ENCODE measurements around the gene CDH11.

DNA sequence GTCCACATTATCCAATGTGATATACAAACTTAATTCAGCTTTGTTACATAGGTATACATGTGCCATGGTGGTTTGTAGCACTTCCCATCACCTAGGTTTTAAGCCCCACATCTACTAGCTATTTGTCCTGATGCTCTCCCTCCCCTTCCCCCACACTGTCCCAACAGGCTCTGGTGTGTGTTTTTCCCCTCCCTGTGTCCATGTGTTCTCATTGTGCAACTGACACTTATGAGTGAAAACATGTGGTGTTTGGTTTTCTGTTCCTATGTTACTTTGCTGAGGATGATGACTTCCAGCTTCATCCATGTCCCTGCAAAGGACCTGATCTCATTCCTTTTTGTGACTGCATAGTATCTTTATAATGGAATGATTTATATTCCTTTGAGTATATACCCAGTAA is 196.7 kb downstream of the CDH11 start:
- TF ChIP-seq, protein P1, sequence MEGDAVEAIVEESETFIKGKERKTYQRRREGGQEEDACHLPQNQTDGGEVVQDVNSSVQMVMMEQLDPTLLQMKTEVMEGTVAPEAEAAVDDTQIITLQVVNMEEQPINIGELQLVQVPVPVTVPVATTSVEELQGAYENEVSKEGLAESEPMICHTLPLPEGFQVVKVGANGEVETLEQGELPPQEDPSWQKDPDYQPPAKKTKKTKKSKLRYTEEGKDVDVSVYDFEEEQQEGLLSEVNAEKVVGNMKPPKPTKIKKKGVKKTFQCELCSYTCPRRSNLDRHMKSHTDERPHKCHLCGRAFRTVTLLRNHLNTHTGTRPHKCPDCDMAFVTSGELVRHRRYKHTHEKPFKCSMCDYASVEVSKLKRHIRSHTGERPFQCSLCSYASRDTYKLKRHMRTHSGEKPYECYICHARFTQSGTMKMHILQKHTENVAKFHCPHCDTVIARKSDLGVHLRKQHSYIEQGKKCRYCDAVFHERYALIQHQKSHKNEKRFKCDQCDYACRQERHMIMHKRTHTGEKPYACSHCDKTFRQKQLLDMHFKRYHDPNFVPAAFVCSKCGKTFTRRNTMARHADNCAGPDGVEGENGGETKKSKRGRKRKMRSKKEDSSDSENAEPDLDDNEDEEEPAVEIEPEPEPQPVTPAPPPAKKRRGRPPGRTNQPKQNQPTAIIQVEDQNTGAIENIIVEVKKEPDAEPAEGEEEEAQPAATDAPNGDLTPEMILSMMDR (IDR thresholded peaks at IDR 0.05; ENCODE audit: low read length): no peak
- TF ChIP-seq EZH2 (optimal IDR thresholded peaks at IDR 0.05; ENCODE audit: low read depth, low read length): no peak
